Stomach (tissue), 9 donors: ENCODE data around the gene OR6K2. TPM values are rescaled to one million over a fixed set of nuclear protein-coding genes. Genes with fewer than 3 reads are reported as not detected.

Experiments used
- DNase-seq, 2 donors: peaks; one replicate each; pipeline versions ENCODE4 v3.0.0 to v3.0.0-alpha.2; 2013 to 2019
- H3K27ac ChIP-seq, 5 donors: fragments of 200-600 bp in 4 of 5; sonication (generic) in 4 of 5; one replicate each; pipeline ENCODE4 v1.5.1; 2013 to 2019; ENCODE audit warnings: mild to moderate bottlenecking in 1 of 5, moderate library complexity in 1 of 5
- H3K27me3 ChIP-seq, 3 donors: fragments of 200-600 bp; sonication (generic); one replicate each; pipeline ENCODE4 v1.5.1; 2017 to 2019; ENCODE audit warnings: mixed run types in 1 of 3
- H3K36me3 ChIP-seq, 4 donors: fragments of 200-600 bp; sonication (generic); 1 replicate in 3 of 4; 2 replicates in 1 of 4; pipeline ENCODE4 v1.5.1; 2016 to 2019
- H3K4me1 ChIP-seq, 4 donors: fragments of 200-600 bp; sonication (generic); one replicate each; pipeline ENCODE4 v1.5.1; 2016 to 2019
- H3K4me3 ChIP-seq, 4 donors: fragments of 200-600 bp; sonication (generic) in 3 of 4; one replicate each; pipeline ENCODE4 v1.5.1; 2016 to 2019; ENCODE audit warnings: mild to moderate bottlenecking in 1 of 4
- H3K9me3 ChIP-seq, 4 donors: fragments of 200-600 bp; sonication (generic); one replicate each; pipeline ENCODE4 v1.5.1; 2016 to 2019
- CTCF ChIP-seq, 7 experiments: fragments of 450-650 bp in 4 of 7; fragments of 200-600 bp in 3 of 7; sonication (generic) in 3 of 7; IDR thresholded peaks; one replicate each; pipeline ENCODE4 v1.5.1; 2016 to 2019; ENCODE audit warnings: antibody characterized with exemption in 7 of 7, control low read depth in 2 of 7, mild to moderate bottlenecking in 1 of 7
- EP300 ChIP-seq: sonication (generic); formaldehyde crosslinking; IDR thresholded peaks from one replicate; pipeline ENCODE4 v1.6.1; 2017; ENCODE audit warnings: antibody characterized with exemption
- POLR2A ChIP-seq, 4 donors: fragments of 450-650 bp; IDR thresholded peaks; one replicate each; pipeline ENCODE4 v1.6.1; 2016; ENCODE audit warnings: antibody characterized with exemption in 4 of 4, control low read depth in 2 of 4, mild to moderate bottlenecking in 1 of 4, moderate library complexity in 1 of 4
- POLR2AphosphoS5 ChIP-seq, 3 donors: sonication (generic); formaldehyde crosslinking; IDR thresholded peaks; one replicate each; pipeline ENCODE4 v1.6.1; 2016; ENCODE audit warnings: antibody characterized with exemption in 3 of 3
- WGBS, 5 donors: extraction: QIAGEN DNeasy Blood & Tissue Kit in 3 of 5; methylation state at CpG; one replicate each; pipeline versions ENCODE4 v1.1.5 to v1.1.7; 2013 to 2018; 5-methylcytosine and 5-hydroxymethylcytosine counted together
- intact Hi-C: fragments of 100-400 bp; cut with DNase I; formaldehyde crosslinking; loops from one replicate; pipeline ENCODE4 v1.15.1; 2023; ENCODE audit warnings: low total_unique reads
- polyA plus RNA-seq, 3 donors: library from polyadenylated mRNA; stranded (reverse); fragments of 200-250 nt; gene quantifications; one replicate each; pipeline ENCODE4 v1.2.3, GENCODE V29; 2013
- total RNA-seq, 5 donors: library from RNA; depleted of rRNA; stranded (reverse); fragments of >200 nt; gene quantifications; one replicate each; pipeline versions ENCODE4 v1.1.0 to v1.2.3, GENCODE V29; 2014 to 2016
- donor health status: healthy with polysubstance abuse.
- donor health status: Bipolar disorder and iron deficiency.
- donor health status: healthy.

Gene OR6K2
- total and polyA plus RNA-seq, 8 donors, result not detected

GRCh38 chr1:158654571-158654970 is 45.9 kb downstream of the OR6K2 start:
- Histone ChIP-seq H3K27ac (no peak overlapping the region), H3K9me3 (no peaks in the 10 kb centered on the region), H3K4me1 (no peaks in the 10 kb centered on the region), H3K36me3 (no peaks in the 10 kb centered on the region), H3K27me3 (no peaks in the 10 kb centered on the region), H3K4me3 (no peak overlapping the region)
- TF ChIP-seq EP300 (no peak), POLR2A (IDR thresholded peaks at IDR 0.05) (no peak), POLR2AphosphoS5 (IDR thresholded peaks at IDR 0.05) (no peak), CTCF (IDR thresholded peaks at IDR 0.05) (no peak)
- DNase-seq, result peak in 1 of 2 donors; percentile 20
- intact Hi-C loops, result no loop called here
- 56 to 64% (median 59%) methylated on average over 6 of the region's 6 CpGs for WGBS, 5 donors

GRCh38 chr1:158654086-158654485 is 46.4 kb downstream of the OR6K2 start:
- intact Hi-C loops, result no loop called here
- no peak for DNase-seq
- Histone ChIP-seq H3K4me1 (no peaks in the 10 kb centered on the region), H3K36me3 (no peaks in the 10 kb centered on the region), H3K4me3 (no peak overlapping the region), H3K9me3 (no peaks in the 10 kb centered on the region), H3K27me3 (no peaks in the 10 kb centered on the region), H3K27ac (no peak overlapping the region)
- no peak for TF ChIP-seq EP300

- DNase-seq, result no peak
- intact Hi-C loops, result no loop called here
- 87 to 93% (median 90%) methylated on average over 7 of the region's 7 CpGs for WGBS, 5 donors
- H3K36me3 ChIP-seq, result no peaks in the 10 kb centered on the region
- H3K27ac ChIP-seq, result no peak overlapping the region
- H3K9me3 ChIP-seq, result no peaks in the 10 kb centered on the region
- no peak for TF ChIP-seq POLR2A (IDR thresholded peaks at IDR 0.05)
- no peak for TF ChIP-seq EP300
- no peak for TF ChIP-seq POLR2AphosphoS5 (IDR thresholded peaks at IDR 0.05)
- TF ChIP-seq CTCF (IDR thresholded peaks at IDR 0.05), result no peak
- no peaks in the 10 kb centered on the region for H3K27me3 ChIP-seq
- H3K4me3 ChIP-seq, result no peak overlapping the region
- no peaks in the 10 kb centered on the region for H3K4me1 ChIP-seq
These were observed 47.6 kb downstream of the OR6K2 start for GRCh38 chr1:158652721-158653334.

Other genes starting within 250 kb of the OR6K2 start
- not detected for gene OR10K1, start 238.8 kb downstream of the OR6K2 start, total RNA-seq
- gene OR10K1, start 238.8 kb downstream of the OR6K2 start, polyA plus RNA-seq, result not detected
- gene OR10R2, start 228.4 kb downstream of the OR6K2 start, total RNA-seq, result not detected
- gene OR10R2, start 228.4 kb downstream of the OR6K2 start, polyA plus RNA-seq, result not detected
- not detected for gene OR6Y1, start 146.2 kb downstream of the OR6K2 start, total RNA-seq
- not detected for gene OR6Y1, start 146.2 kb downstream of the OR6K2 start, polyA plus RNA-seq
- not detected for gene OR6P1, start 130.1 kb downstream of the OR6K2 start, total RNA-seq
- gene OR6P1, start 130.1 kb downstream of the OR6K2 start, polyA plus RNA-seq, result not detected
- gene OR10X1, start 120.8 kb downstream of the OR6K2 start, total RNA-seq, result not detected
- not detected for gene OR10X1, start 120.8 kb downstream of the OR6K2 start, polyA plus RNA-seq
- gene OR10Z1, start 95.4 kb downstream of the OR6K2 start, total RNA-seq, result not detected
- not detected for gene OR10Z1, start 95.4 kb downstream of the OR6K2 start, polyA plus RNA-seq
- gene SPTA1, start 13.9 kb downstream of the OR6K2 start, total RNA-seq, result 1 to 10 TPM in 1 of 5 donors, not detected in 4; 3.3 TPM
- not detected for gene SPTA1, start 13.9 kb downstream of the OR6K2 start, polyA plus RNA-seq
- gene OR6K3, start 20.1 kb upstream of the OR6K2 start, total RNA-seq, result not detected
- not detected for gene OR6K3, start 20.1 kb upstream of the OR6K2 start, polyA plus RNA-seq
- not detected for gene OR6K6, start 54.1 kb upstream of the OR6K2 start, total RNA-seq
- not detected for gene OR6K6, start 54.1 kb upstream of the OR6K2 start, polyA plus RNA-seq
- gene OR6N1, start 71.5 kb upstream of the OR6K2 start, total RNA-seq, result not detected
- not detected for gene OR6N1, start 71.5 kb upstream of the OR6K2 start, polyA plus RNA-seq
- not detected for gene OR6N2, start 80.6 kb upstream of the OR6K2 start, total RNA-seq
- gene OR6N2, start 80.6 kb upstream of the OR6K2 start, polyA plus RNA-seq, result not detected
- 10 to 100 TPM in 1 of 5 donors, 1 to 10 TPM in 2, under 1 TPM in 1, not detected in 1; 0.29 to 11.1 (median 5.3) TPM for gene MNDA, start 130.7 kb upstream of the OR6K2 start, total RNA-seq
- 1 to 10 TPM; 1.3 to 5.0 (median 2.3) TPM for gene MNDA, start 130.7 kb upstream of the OR6K2 start, polyA plus RNA-seq
- 10 to 100 TPM in 1 of 5 donors, 1 to 10 TPM in 3, not detected in 1; 2.3 to 79.9 (median 3.4) TPM for gene PYHIN1, start 230.9 kb upstream of the OR6K2 start, total RNA-seq
- under 1 TPM; 0.25 to 0.61 (median 0.25) TPM for gene PYHIN1, start 230.9 kb upstream of the OR6K2 start, polyA plus RNA-seq